GM18858 (cell line): ENCODE measurements around the gene EEFSEC.

Experiments
- ATAC-seq: cut with Tn5 transposase; IDR thresholded peaks from one replicate; pipeline ENCODE4 v1.9.1; 2021; ENCODE audit not compliant: unreplicated experiment

EEFSEC gene

DNA sequence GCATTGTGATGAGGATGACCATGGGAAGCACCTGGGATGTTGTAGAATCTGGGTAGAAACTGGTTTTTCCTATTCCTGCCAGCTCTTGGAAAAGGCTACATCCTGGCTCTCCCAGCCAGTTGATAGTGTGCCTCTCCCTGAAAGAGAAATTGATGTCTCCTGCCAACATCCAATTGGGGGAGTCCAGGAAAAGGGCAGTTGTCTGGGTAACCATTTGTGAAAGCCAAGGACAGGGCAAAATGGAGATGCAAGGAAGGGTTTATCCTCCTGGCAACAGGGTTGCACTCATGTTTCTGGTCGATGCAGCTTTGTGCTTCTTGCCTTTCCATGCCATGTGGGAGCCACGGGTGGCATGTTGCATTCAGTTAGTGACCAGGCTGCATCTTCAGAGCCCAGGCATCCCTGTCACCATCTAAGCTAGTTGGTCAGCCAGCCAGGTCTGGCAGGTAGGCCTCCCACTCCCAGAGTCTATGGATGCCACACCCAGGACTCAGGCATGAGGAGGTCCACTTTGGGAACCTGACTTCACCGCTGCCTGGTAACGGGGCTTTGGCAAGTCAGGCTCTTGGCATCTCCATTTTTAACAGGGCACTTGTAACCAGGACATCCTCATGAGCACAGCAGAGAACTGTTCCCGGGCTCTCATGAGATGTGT lies 159.9 kb downstream of the EEFSEC start:
- ATAC-seq, result no peak

DNA sequence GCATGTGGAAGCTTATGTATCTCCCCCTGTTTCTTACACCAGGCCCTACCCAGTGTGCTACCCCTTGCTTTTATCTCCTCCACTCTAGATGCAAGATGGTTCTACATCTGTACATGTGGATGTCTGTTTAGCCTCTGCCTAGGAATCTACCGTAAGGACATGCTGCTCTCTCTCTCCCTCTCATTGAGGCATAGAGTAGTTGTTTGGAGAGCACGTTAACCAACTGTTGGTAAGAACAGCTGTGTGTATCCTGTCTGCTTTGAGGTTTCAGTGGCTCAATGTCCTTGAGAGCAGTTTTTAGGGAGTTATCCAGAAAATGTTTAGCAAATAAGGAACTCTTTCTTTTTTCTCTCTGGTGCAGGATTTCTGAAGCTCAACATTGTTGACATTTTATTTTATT lies 160.7 kb downstream of the EEFSEC start:
- ATAC-seq, result no peak

DNA sequence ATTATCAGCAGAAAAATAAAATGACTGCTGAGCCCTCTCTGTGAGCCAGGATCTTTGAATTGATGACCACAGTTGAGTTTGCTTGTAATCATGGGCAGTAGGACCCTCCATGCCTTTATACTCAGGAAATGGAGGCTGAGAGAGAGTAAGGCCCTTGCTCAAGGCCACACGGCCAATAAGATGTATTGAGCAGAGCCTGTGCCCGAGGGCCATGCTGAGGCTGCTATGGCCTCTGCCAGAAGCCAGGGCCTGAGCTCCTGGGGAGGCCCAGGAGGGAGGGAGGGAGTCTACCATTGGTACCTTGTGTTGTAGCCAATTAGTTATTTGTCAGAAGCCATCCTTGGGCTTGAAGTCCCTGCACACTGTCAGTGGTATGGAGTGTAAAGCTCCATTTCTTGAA lies 162.0 kb downstream of the EEFSEC start:
- ATAC-seq, result no peak

DNA sequence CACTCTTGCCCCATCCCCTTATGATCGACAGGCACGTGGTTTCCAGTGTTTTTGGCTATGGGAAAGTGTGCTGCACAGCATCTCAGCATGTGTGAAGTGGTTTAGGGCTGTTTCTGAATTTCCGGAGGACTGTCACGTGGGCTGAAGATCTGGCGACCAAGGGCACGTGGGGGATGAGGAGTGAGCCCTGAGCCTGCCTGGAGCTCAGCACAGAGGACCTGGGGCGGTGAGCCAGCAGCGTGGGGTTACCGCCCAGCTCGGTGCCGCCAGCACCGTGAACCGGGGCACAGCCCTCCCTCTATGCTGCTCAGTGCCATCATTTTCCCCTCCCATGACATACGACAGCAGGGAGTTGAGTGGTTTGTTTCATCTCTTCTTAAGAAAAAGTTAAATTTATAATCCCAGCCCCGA lies 163.2 kb downstream of the EEFSEC start:
- ATAC-seq, result no peak

DNA sequence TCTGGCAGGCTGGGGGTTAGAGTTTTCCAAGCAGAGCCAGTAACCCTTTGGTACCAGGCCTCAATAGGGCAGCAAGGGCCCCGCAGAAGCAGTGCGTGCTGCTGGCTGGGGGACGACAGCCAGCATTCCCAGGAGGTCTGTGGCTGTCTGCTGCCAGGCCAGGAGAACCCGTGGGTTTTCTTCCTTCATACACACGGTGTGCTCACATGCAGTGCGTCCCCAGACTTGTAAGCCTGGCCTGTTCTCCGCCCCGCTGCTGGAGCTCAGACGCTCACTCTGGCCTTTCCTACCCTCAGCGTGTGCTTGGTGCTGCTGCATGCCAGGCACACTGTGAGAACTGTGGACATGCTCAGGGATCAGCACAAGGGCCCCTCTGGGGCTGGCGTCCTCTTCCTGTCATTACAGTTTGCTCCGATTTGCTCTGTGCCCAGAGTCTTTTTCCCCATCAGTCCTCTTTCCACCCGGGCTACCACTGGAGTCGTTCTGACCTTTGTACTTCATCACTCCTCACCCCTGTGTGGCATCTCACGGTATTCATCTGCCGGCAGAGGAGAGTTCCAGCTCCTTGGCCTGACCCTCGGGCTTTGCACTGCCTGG lies 163.9 kb downstream of the EEFSEC start:
- ATAC-seq, result no peak

DNA sequence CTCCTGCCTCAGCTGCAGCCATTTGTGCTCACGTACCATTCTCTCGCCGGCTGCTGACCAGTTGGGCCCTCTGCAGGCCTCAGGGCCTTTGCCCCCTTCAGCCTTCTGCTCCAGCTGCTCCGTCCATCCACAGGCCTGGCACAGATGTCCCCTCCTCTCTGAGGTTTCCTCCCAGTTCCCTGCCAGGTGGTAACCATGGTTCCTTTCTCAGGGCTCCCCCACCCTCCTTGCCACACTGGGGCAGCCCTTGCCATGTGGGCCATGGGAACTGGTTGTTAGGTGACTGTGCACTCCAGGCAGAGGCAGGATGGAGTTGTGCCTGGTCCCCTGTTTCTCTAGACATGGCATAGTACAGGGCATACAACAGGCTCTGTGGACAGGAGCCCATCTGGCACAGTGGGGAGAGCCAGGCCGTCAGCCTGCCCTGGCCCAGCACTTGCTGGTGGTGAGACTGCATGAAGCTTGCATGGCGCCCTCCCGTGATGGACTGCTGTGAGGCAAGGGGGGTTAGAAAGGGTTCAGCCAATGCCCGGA lies 164.5 kb downstream of the EEFSEC start:
- no peak for ATAC-seq

DNA sequence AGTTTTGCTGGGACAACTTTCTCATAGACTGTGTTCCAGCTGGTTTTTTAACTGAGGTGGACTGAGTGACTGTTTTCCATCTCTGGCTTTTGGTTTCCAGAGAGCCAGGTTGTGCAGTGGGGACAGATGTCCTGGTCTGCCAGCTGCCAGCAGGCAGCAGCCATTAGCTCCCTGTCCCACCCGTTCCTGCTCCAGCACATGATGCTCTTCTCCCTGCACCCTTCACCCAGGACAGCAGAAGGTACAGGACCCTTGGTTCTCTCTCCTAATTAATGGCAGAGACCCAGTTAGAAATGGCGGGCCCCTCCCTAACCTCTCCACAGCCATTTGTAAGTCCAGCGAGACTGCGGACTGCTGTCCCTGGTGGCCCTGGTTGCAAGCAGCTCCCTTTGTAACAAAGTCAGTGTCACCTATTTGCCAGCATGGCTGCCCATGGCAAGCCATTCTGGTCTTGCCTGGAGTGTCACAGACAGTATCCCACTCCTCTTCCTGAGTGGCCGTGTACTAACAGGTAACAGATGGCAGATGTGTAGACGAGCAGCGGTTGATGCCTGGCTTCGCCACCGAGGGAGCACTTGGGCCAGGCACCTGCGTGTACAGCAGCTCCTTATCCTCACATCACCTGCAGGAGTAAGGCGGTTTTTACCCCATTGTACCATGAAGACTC lies 165.1 kb downstream of the EEFSEC start:
- no peak for ATAC-seq

DNA sequence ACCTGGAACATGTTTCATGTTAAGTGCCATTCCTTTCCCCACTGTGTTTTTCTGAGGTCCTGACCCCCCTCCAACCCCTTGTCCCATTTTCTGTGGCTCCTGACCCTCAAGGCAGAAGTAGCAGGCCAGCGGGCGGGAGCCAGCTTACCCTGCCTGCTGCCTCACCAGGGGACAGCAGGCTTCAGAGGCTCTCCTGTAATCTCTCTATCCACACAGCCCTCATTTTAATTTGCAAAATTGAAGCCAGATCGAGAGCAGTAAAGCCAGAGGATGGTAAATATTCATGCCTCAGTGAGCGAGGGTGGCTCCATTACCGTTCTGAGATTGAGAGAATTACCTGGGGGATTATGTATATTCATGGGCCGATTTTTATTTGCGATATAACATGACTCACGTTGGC lies 165.8 kb downstream of the EEFSEC start:
- no peak for ATAC-seq

DNA sequence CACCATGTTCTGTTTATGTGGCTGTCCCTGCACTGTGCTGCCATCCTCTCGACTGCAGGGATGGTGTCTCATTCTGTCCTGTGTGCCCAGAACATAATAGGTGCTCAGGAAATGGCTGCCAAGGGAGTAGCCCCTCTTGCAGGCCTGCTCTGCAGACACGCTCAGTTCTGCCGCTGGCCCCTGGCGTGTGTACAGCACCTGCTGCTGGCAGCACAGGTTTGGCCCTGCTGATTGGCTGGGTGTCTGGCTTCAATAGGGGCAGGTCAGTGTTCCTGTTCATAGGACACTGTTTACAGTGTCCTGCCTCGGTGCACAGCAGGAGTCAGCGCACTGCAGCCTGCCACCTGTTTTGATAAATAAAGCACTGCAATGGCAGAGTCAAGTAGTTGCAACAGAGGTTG lies 166.5 kb downstream of the EEFSEC start:
- no peak for ATAC-seq

DNA sequence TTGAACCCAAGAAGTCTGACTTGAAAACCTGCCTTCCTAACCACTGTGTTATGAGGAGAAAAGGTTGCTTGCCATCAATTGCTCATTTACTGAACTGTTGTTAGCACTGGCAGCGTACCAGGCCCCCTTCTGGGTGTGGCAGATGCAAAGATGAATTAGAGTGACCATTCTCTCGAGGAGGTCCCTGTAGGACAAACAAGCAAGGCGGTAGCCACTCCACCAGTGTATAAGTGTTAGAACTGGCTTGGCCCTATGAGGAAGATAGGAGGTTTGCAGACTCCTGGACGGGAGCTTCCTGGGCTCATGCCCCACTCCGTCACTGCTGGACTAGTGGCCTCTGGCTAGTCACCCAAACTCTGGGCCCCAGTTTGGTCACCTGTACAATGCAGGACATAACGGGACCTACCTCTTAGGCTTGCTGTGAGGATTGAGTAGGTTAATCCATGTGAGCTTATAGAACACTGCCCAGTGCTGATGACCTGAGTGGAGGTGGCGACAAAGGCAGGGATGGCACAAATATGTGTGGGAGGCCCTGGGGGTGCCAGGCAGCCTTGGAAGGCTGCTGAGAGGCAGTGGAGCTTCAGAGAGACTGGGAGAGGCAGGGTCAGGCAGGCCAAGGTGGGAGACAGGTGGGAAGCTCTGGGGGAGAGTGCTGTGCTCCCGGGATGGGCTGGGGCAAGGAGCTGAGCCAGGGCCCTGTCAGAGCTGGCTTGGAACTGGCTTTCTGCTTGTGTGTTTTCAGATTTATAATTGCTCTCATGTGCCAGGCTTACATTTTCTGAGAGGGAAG lies 167.5 kb downstream of the EEFSEC start:
- no peak for ATAC-seq

DNA sequence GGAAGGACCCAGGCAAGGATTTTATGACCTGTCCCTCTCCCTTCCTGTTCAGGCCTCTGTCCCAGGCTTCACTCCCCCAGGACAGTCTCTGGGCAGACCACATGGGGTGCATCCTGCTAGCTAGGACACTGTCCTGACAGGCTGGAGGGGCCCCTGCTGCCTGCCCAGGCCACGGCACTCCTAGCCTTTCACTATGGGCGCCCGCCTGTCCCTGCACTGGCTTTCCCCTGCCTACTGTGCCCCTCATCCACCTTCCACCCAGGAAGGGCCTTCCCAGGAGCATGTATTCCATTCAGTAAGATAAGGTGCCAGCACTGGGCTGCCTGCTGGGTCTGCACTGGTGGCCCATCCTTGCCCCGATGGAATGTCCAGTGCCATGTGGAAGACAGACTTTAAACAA lies 168.1 kb downstream of the EEFSEC start:
- ATAC-seq, result no peak

DNA sequence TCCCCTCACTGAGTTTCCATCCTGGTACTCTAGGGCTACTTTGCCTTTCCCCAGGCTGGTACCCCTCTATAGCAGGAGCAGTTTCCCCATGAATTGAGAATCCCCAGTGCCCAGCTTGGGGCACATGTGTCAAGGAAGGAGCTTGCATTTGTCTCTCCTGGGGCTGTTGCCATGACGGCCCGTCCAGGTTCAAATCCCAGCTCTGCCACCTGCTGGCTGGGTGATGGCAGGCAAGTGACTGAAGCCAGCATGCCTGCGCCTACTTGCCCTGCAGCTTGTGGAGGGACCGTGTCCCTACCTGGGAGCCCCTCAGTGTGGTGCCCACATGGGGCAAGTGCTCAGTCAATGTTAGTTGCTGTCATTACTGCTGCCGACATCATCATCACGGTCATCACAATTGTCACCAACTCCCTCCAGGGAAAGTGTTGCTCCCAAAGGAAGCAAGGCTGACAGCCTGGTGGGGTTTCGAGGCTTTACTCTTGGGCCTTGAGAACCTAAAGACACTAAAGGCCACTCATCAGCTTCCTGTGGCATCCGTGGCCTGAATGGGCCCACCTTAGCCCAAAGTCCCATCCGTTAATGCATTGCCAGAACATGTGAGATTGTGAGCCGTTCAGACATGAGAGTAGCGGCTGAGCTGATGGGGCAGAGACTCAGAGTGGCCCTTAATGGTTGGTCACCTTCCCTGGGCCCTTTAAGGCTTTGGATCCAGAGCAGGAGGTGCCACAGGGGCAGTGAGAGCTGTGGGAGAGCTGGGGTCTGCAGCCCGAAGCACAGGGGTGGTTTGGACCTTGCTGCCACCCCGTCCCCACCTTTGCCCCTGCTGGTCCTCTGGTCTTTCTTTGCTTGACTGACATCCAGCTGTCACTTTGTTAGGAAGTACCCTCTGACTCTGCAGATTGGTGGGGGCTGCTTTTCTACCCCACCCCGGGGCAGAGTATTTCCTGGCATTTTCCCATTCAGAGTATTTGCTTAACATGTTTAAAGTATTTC lies 169.0 kb downstream of the EEFSEC start:
- no peak for ATAC-seq

DNA sequence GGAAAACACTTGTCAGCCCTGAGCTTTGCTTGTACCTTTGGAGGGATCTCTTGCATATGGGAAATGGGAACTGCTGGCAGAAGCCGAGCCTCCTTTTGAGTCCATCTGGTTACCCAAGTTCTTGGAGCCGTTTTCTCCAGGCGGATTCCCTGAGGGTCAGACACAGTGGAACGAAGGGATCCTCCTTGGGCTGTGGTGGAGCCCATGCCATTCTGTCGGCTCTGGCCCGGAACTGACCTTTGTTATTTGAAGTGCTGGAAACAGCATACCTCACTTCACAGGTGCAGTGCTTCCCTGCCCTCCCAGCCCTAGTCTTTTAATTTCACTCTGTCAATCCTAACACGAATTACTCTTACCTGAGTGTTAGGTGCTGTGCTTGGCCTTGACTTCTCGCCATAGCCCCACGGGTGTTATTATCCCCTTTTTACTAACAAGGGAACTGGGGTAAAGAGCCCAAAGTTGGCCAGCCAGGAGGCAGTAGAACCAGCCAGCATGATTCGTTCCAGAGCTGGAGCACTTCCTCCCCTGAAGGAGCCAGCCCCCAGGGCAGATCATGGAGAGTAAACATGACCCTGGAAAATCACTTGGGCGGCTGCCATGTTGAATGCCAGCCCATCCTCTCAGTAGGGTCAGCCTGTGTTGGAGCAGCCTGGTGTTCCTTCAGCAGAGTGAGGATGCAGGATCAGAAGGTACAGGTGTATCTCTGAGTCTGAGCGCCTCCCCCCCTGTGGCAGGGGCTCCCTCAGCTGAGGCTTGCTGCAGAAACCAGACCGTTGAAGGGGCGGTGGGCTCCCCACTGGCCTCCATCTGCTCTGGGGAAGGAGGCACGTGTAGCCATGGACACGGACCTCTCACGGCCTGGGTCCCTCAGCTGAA lies 170.2 kb downstream of the EEFSEC start:
- ATAC-seq, result no peak

DNA sequence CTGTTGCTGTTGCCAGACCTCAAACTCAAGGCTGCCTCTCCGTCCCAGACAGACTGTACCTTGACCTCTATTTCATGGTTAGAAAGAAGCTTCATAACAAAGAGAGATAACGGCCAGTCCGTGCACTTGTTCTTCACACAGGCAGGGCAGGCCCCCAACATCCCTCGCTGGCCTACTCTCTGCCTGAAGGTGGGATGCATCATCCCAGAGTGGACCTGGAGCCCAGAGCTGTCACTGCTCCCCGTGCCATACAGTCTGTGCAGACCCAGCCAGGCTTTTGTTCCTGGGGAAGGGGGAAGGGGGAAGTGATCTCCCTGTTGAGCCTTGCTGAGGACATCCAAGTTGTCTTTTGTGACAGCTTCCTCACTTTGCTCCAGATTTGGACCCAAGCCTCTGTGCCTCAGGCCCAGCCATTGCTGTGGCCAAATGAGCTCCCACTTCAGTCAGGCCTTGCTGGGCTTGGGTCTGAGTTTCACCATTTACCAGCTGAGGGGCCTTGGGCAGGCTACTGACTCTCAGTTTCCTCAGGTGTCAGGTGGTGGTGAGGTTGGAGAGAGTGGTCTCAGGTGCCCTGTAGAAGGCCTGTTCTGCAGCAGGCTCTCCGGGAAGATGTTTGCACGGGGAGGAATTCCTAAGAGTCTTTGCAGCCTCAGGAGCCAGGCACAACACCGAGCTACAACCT lies 171.8 kb downstream of the EEFSEC start:
- no peak for ATAC-seq

DNA sequence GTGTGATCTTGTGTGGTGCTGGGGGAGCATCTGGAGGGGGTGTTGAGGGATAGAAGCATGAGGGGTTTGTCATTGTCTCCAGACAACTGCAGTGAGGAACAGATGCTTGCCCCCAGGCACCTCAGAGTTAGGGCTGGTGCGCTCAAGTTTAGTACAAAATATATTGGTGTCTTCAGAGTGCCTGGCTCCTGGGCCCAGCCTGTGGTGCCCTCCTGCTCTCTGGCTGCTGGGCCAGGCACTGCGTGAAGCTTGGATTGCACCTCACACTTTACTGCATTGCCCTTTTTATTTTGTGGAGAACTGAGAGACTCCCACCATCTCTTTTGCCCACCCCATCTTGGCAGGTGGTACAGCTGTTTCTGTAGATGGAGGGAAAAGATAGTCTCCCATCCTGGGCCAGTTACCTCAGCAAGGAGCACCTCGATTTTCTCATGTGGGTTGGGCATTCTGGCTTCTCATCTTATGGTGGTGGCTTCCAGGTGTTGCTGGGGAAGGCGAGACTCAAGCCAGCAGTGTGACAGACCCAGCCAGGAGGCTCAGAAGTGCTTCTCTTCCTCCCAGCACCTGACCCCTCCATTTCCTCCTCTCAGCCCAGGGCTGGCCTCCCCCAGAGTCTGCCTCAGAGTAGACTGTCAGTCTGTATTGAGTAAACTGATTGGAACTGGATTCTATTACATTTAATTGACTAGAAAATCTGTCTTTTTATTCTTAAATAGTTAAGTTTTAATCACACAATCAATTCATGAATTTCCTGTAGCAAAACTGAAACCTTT lies 173.0 kb downstream of the EEFSEC start:
- ATAC-seq, result no peak

DNA sequence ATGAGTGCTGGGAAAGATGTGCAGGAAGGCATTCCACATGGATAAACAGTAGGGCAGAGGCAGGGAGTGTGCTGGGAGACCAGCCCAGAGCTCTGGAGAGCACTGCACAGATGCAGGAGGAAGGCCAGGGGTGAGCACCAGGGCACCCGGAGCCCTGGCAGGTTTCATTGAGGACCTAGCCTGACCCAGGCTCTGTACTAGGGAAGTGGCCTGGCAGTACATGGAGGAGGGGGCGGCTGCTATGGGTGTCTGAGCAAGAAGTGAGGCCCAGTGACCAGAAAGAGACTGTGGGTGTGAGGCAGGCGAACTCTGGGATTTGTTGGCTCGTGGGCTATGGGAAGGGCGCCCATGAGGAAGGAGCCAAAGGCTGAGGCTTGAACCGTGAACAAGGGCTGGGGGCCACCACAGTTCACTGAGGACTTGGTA lies 174.3 kb downstream of the EEFSEC start:
- ATAC-seq, result no peak

DNA sequence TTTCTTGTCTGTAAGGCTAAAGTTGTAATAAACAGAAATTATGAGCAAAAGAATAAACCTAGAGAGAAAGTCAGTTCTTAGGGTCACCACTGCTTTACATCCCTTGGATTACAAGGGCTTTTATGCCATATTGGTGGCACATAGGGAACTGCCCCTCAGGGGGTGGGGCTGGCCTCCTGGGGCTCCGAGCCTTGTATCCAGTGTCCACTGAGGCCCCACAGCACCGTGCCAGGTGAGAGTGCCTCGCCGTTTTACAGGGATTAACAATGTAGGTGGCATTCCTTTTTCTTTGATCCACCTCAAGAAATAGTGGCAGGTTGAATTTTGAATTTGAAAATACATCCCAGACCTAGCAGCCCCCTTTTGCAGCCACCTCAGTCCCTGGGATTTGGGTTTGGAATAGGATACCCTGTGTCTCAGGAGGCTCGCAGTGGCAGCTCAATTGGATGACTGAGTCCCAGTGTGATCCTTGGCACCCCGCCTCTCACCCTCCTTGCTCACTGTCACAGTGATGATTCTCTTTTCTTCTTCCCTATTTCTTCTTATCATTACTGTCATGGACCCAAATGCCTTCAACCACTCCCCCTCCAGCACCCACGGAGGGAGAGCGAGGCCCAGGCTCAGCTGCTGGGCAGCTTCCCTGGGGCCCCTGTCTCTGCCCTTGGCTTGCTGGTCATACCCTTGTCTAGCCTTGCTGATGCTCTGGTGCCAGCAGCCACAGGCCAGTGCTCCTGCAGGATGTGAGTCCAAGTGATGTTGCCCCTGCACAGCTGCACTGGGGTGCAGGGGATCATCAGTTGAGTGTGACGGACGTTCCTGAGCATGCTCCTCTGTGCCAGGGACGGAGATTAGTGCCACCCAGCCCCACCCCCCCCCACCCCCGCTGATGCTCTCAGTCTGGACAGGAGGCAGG lies 175.5 kb downstream of the EEFSEC start:
- no peak for ATAC-seq
